ENCODE data around the gene AMER3. TPM values are rescaled to one million over a fixed set of nuclear protein-coding genes. Genes with fewer than 3 reads are reported as not detected.

The AMER3 gene
- total RNA-seq, 1 donor from 2014 or later = 3.9 TPM

- H3K27ac Mint-ChIP-seq = no peak overlapping the region
- no peak for TF ChIP-seq CTCF (conservative IDR thresholded peaks at IDR 0.05)
- H3K36me3 Mint-ChIP-seq = no peaks in the 10 kb centered on the region
- peak overlapping the region; percentile 84 for H3K4me3 Mint-ChIP-seq
- H3K4me1 Mint-ChIP-seq (ENCODE audit: unreplicated experiment) = no peaks in the 10 kb centered on the region
- no peak for DNase-seq (ENCODE audit: extremely low spot score, unreplicated experiment)
- H3K9me3 Mint-ChIP-seq = no peaks in the 10 kb centered on the region
- peaks cover 78% of the 10 kb centered on the region for H3K27me3 Mint-ChIP-seq
Measured at GRCh38 chr2:130756874-130757668, 1.7 kb downstream of the AMER3 start.

- no peaks in the 10 kb centered on the region for H3K9me3 Mint-ChIP-seq
- no peak for TF ChIP-seq CTCF (conservative IDR thresholded peaks at IDR 0.05)
- peaks cover 51% of the 10 kb centered on the region for H3K27me3 Mint-ChIP-seq
- no peaks in the 10 kb centered on the region for H3K4me1 Mint-ChIP-seq (ENCODE audit: unreplicated experiment)
- no peaks in the 10 kb centered on the region for H3K36me3 Mint-ChIP-seq
- no peak overlapping the region for H3K4me3 Mint-ChIP-seq
- no peak overlapping the region for H3K27ac Mint-ChIP-seq
- no peak for DNase-seq (ENCODE audit: extremely low spot score, unreplicated experiment)
Measured at GRCh38 chr2:130759906-130760753, 4.8 kb downstream of the AMER3 start.

- no peak for TF ChIP-seq CTCF (conservative IDR thresholded peaks at IDR 0.05)
- Mint-ChIP-seq H3K9me3 (no peaks in the 10 kb centered on the region), H3K27me3 (peaks cover 45% of the 10 kb centered on the region), H3K4me1 (ENCODE audit: unreplicated experiment) (no peaks in the 10 kb centered on the region), H3K27ac (no peak overlapping the region), H3K36me3 (no peaks in the 10 kb centered on the region), H3K4me3 (no peak overlapping the region)
- DNase-seq (ENCODE audit: extremely low spot score, unreplicated experiment) = no peak
Measured at GRCh38 chr2:130760754-130761751, 5.7 kb downstream of the AMER3 start.

- H3K27me3 Mint-ChIP-seq = peaks cover 43% of the 10 kb centered on the region
- H3K36me3 Mint-ChIP-seq = no peaks in the 10 kb centered on the region
- TF ChIP-seq CTCF (conservative IDR thresholded peaks at IDR 0.05) = no peak
- no peak overlapping the region for H3K4me3 Mint-ChIP-seq
- H3K4me1 Mint-ChIP-seq (ENCODE audit: unreplicated experiment) = no peaks in the 10 kb centered on the region
- H3K27ac Mint-ChIP-seq = no peak overlapping the region
- DNase-seq (ENCODE audit: extremely low spot score, unreplicated experiment) = no peak
- H3K9me3 Mint-ChIP-seq = no peaks in the 10 kb centered on the region
Measured at GRCh38 chr2:130762031-130762909, 6.9 kb downstream of the AMER3 start.
